Body of pancreas (tissue), 4 donors: Measurements from ENCODE around the gene LOXHD1.

Experiments
- CTCF ChIP-seq, 7 experiments: fragments of 450-650 bp in 4 of 7; fragments of 200-600 bp in 3 of 7; sonication (generic) in 3 of 7; IDR thresholded peaks; one replicate each; pipeline ENCODE4 v1.5.1; 2016 to 2019; ENCODE audit warnings: antibody characterized with exemption in 7 of 7
- POLR2A ChIP-seq, 3 donors: fragments of 450-650 bp; IDR thresholded peaks; one replicate each; pipeline ENCODE4 v1.6.1; 2016; ENCODE audit warnings: antibody characterized with exemption in 3 of 3, mild to moderate bottlenecking in 2 of 3

DNA sequence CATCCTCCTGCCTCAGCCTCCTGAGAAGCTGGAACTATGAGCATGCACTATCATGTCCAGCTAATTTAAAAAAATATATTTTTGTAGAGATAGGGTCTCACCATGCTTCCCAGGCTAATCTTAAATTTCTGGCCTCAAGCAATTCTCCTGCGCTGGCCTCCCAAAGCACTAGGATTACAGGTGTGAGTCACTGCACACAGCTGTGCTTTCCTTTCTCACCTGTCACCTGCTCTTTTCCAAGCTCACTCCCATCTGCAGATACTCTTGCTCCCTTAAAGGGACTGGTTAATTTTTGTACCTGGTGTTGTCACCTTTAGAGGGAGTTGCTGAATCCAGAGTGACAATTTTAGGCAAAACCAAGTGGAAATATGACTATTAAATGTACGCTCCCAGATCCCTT, 178.2 kb downstream of the LOXHD1 start:
- TF ChIP-seq CTCF (IDR thresholded peaks at IDR 0.05), result no peak
- TF ChIP-seq POLR2A (IDR thresholded peaks at IDR 0.05), result no peak
